Prostate gland (tissue), 2 donors: Measurements from ENCODE around the gene ZNF567. TPM values are rescaled to one million over a fixed set of nuclear protein-coding genes. Genes with fewer than 3 reads are reported as not detected.

Experiments used
- DNase-seq: peaks from one replicate; pipeline ENCODE4 v3.0.0-alpha.2; 2019; ENCODE audit warnings: low spot score
- H3K27ac ChIP-seq, 2 donors: fragments of 200-600 bp; sonication (generic); 2 replicates each; pipeline ENCODE4 v1.5.1; 2017 to 2019
- H3K27me3 ChIP-seq: fragments of 200-600 bp; sonication (generic); replicated peaks from 2 replicates; pipeline ENCODE4 v1.5.1; 2019; ENCODE audit not compliant: insufficient read depth
- H3K36me3 ChIP-seq, 2 donors: fragments of 200-600 bp; sonication (generic); 1 replicate in 1 of 2; 2 replicates in 1 of 2; pipeline versions ENCODE4 v1.5.1 to v1.8.1; 2017 to 2019
- H3K4me1 ChIP-seq: fragments of 200-600 bp; sonication (generic); replicated peaks from 2 replicates; pipeline ENCODE4 v1.5.1; 2019
- H3K4me3 ChIP-seq, 2 donors: fragments of 200-600 bp; sonication (generic); 2 replicates each; pipeline ENCODE4 v1.5.1; 2017 to 2019
- H3K9me3 ChIP-seq: fragments of 200-600 bp; sonication (generic); 2 replicates; pipeline ENCODE4 v1.5.1; 2017
- CTCF ChIP-seq, 4 experiments: fragments of 200-600 bp in 2 of 4; fragments of 450-650 bp in 2 of 4; sonication (generic) in 2 of 4; IDR thresholded peaks; 1 replicate in 3 of 4; 2 replicates in 1 of 4; pipeline ENCODE4 v1.5.1; 2016 to 2019; ENCODE audit warnings: antibody characterized with exemption in 4 of 4, mild to moderate bottlenecking in 2 of 4, moderate library complexity in 2 of 4
- POLR2A ChIP-seq: fragments of 450-650 bp; IDR thresholded peaks from one replicate; pipeline ENCODE4 v1.6.1; 2016; ENCODE audit warnings: antibody characterized with exemption, mild to moderate bottlenecking
- POLR2AphosphoS5 ChIP-seq: sonication (generic); formaldehyde crosslinking; IDR thresholded peaks from one replicate; pipeline ENCODE4 v1.6.1; 2017; ENCODE audit warnings: antibody characterized with exemption
- WGBS: methylation state at CpG from one replicate; pipeline ENCODE4 v1.1.5; 2018; 5-methylcytosine and 5-hydroxymethylcytosine counted together
- intact Hi-C: fragments of 100-400 bp; cut with DNase I; formaldehyde crosslinking; loops from one replicate; pipeline ENCODE4 v1.14.2; 2022
- total RNA-seq, 2 donors: library from RNA; depleted of rRNA; stranded (reverse); fragments of >200 nt; gene quantifications; one replicate each; pipeline ENCODE4 v1.1.0, GENCODE V29; 2016

Gene ZNF567
- total RNA-seq, 2 donors from 2014 or later: 10.4 to 10.9 TPM

GRCh38 chr19:36685835-36686234 is 1.6 kb upstream of the ZNF567 start:
- no peaks in the 10 kb centered on the region for H3K4me1 ChIP-seq
- no peak overlapping the region for H3K27ac ChIP-seq
- no peak for DNase-seq
- H3K4me3 ChIP-seq: no peak overlapping the region
- no peaks in the 10 kb centered on the region for H3K9me3 ChIP-seq
- H3K27me3 ChIP-seq: no peaks in the 10 kb centered on the region
- intact Hi-C loops: no loop called here
- TF ChIP-seq CTCF (IDR thresholded peaks at IDR 0.05) (no peak), POLR2AphosphoS5 (no peak), POLR2A (no peak)
- peaks cover 0 to 6% of the 10 kb centered on the region in 2 donors for H3K36me3 ChIP-seq
- WGBS: 100% methylated on average over 2 of the region's 2 CpGs

- no peaks in the 10 kb centered on the region for H3K4me1 ChIP-seq
- H3K36me3 ChIP-seq: peaks cover 0 to 9% of the 10 kb centered on the region in 2 donors
- 5% methylated on average over 20 of the region's 20 CpGs for WGBS
- H3K9me3 ChIP-seq: no peaks in the 10 kb centered on the region
- peak; percentile 14 for DNase-seq
- H3K27me3 ChIP-seq: no peaks in the 10 kb centered on the region
- intact Hi-C loops: no loop called here
- TF ChIP-seq CTCF (IDR thresholded peaks at IDR 0.05) (no peak), POLR2AphosphoS5 (no peak), POLR2A (no peak)
- H3K4me3 ChIP-seq: peak overlapping the region; percentile 57 to 80
- H3K27ac ChIP-seq: peak overlapping the region; percentile 54 to 69
Measured at GRCh38 chr19:36686365-36687213, 823 bp upstream of the ZNF567 start.

- no peak for TF ChIP-seq POLR2A
- TF ChIP-seq CTCF (IDR thresholded peaks at IDR 0.05): no peak
- TF ChIP-seq POLR2AphosphoS5: no peak
- 7% methylated on average over 9 of the region's 9 CpGs for WGBS
- Histone ChIP-seq H3K36me3 (peaks cover 0 to 16% of the 10 kb centered on the region in 2 donors), H3K4me3 (peak overlapping the region; percentile 57 to 80), H3K4me1 (no peaks in the 10 kb centered on the region), H3K9me3 (no peaks in the 10 kb centered on the region), H3K27ac (peak overlapping the region in 1 of 2 donors; percentile 69), H3K27me3 (no peaks in the 10 kb centered on the region)
- intact Hi-C loops: no loop called here
- DNase-seq: no peak
Measured at GRCh38 chr19:36688058-36688457, 646 bp downstream of the ZNF567 start.

- no peak overlapping the region for H3K4me3 ChIP-seq
- H3K4me1 ChIP-seq: no peaks in the 10 kb centered on the region
- peaks cover 0 to under 1% of the 10 kb centered on the region in 2 donors for H3K36me3 ChIP-seq
- H3K27ac ChIP-seq: no peak overlapping the region
- 90% methylated on average over 2 of the region's 2 CpGs for WGBS
- DNase-seq: no peak
- no peaks in the 10 kb centered on the region for H3K27me3 ChIP-seq
- TF ChIP-seq POLR2A (no peak), POLR2AphosphoS5 (no peak), CTCF (IDR thresholded peaks at IDR 0.05) (no peak)
- H3K9me3 ChIP-seq: no peaks in the 10 kb centered on the region
- intact Hi-C loops: no loop called here
Measured at GRCh38 chr19:36707134-36707533, 19.7 kb downstream of the ZNF567 start.

- peaks cover 9 to 22% of the 10 kb centered on the region in 2 donors for H3K36me3 ChIP-seq
Measured at GRCh38 chr19:36709423-36709822, 22.0 kb downstream of the ZNF567 start.

More at GRCh38 chr19:36709423-36709822, 22.0 kb downstream of the ZNF567 start:
- Histone ChIP-seq H3K27me3 (no peaks in the 10 kb centered on the region), H3K27ac (no peak overlapping the region), H3K9me3 (no peaks in the 10 kb centered on the region), H3K4me1 (no peaks in the 10 kb centered on the region), H3K4me3 (no peak overlapping the region)
- no peak for TF ChIP-seq POLR2A
- TF ChIP-seq POLR2AphosphoS5: no peak
- 82% methylated on average over 2 of the region's 2 CpGs for WGBS
- intact Hi-C loops: no loop called here
- no peak for DNase-seq
